ENCODE results near the gene MORC4. TPM values are rescaled to one million over a fixed set of nuclear protein-coding genes. Genes with fewer than 3 reads are reported as not detected.

The MORC4 gene
- total RNA-seq, 4 donors from 2014 or later = 15.3 to 44.9 (median 24.1) TPM

GRCh38 chrX:106931831-106932491, 68.1 kb downstream of the MORC4 start:
- no peaks in the 10 kb centered on the region for H3K9me3 ChIP-seq
- intact Hi-C loops (cut with DNase I; ENCODE audit: low total_unique reads) = no loop called here
- H3K27ac ChIP-seq = no peak overlapping the region
- H3K4me1 ChIP-seq = no peaks in the 10 kb centered on the region
- no peaks in the 10 kb centered on the region for H3K27me3 ChIP-seq
- H3K4me3 ChIP-seq = no peak overlapping the region
- TF ChIP-seq POLR2A (IDR thresholded peaks at IDR 0.05) = no peak
- no peak for TF ChIP-seq CTCF (IDR thresholded peaks at IDR 0.05)
- DNase-seq = no peak
- H3K36me3 ChIP-seq = no peaks in the 10 kb centered on the region

GRCh38 chrX:106928227-106928626, 71.8 kb downstream of the MORC4 start:
- no peak for TF ChIP-seq POLR2A (IDR thresholded peaks at IDR 0.05)
- no peak for TF ChIP-seq CTCF (IDR thresholded peaks at IDR 0.05)
- intact Hi-C loops (cut with DNase I; ENCODE audit: low total_unique reads) = no loop called here
- no peaks in the 10 kb centered on the region for H3K9me3 ChIP-seq
- no peak overlapping the region for H3K4me3 ChIP-seq
- DNase-seq = no peak
- H3K27me3 ChIP-seq = no peaks in the 10 kb centered on the region
- H3K36me3 ChIP-seq = no peaks in the 10 kb centered on the region
- no peaks in the 10 kb centered on the region for H3K4me1 ChIP-seq
- no peak overlapping the region for H3K27ac ChIP-seq

- DNase-seq = no peak
- TF ChIP-seq CTCF (IDR thresholded peaks at IDR 0.05) (no peak), POLR2A (IDR thresholded peaks at IDR 0.05) (no peak)
- no peaks in the 10 kb centered on the region for H3K36me3 ChIP-seq
- H3K4me3 ChIP-seq = no peak overlapping the region
- intact Hi-C loops (cut with DNase I; ENCODE audit: low total_unique reads) = no loop called here
- H3K4me1 ChIP-seq = no peaks in the 10 kb centered on the region
- no peaks in the 10 kb centered on the region for H3K27me3 ChIP-seq
- H3K9me3 ChIP-seq = no peaks in the 10 kb centered on the region
- no peak overlapping the region for H3K27ac ChIP-seq
Measured at GRCh38 chrX:106927700-106928099, 72.3 kb downstream of the MORC4 start.

GRCh38 chrX:106927023-106927422, 73.0 kb downstream of the MORC4 start:
- no peak for TF ChIP-seq CTCF (IDR thresholded peaks at IDR 0.05)
- TF ChIP-seq POLR2A (IDR thresholded peaks at IDR 0.05) = no peak
- no peaks in the 10 kb centered on the region for H3K9me3 ChIP-seq
- H3K4me3 ChIP-seq = no peak overlapping the region
- H3K27ac ChIP-seq = no peak overlapping the region
- H3K36me3 ChIP-seq = no peaks in the 10 kb centered on the region
- no peak for DNase-seq
- no peaks in the 10 kb centered on the region for H3K27me3 ChIP-seq
- intact Hi-C loops (cut with DNase I; ENCODE audit: low total_unique reads) = no loop called here
- H3K4me1 ChIP-seq = no peaks in the 10 kb centered on the region

- intact Hi-C loops (cut with DNase I; ENCODE audit: low total_unique reads) = no loop called here
- H3K27me3 ChIP-seq = no peaks in the 10 kb centered on the region
- no peak overlapping the region for H3K4me3 ChIP-seq
- H3K36me3 ChIP-seq = no peaks in the 10 kb centered on the region
- H3K4me1 ChIP-seq = no peaks in the 10 kb centered on the region
- H3K27ac ChIP-seq = no peak overlapping the region
- no peak for DNase-seq
- TF ChIP-seq POLR2A (IDR thresholded peaks at IDR 0.05) = no peak
- no peak for TF ChIP-seq CTCF (IDR thresholded peaks at IDR 0.05)
- H3K9me3 ChIP-seq = no peaks in the 10 kb centered on the region
Measured at GRCh38 chrX:106921637-106922036, 78.4 kb downstream of the MORC4 start.

All from uterus (tissue), 4 donors.